Fibroblast of lung (primary cell): ENCODE measurements around the gene TDRD7. TPM values are rescaled to one million over a fixed set of nuclear protein-coding genes. Genes with fewer than 3 reads are reported as not detected.

Experiments
- DNase-seq, 2 donors: peaks; one replicate each; pipeline versions ENCODE4 v3.0.0 to v3.0.0-alpha.2; 2010; ENCODE audit warnings: low read depth in 2 of 2
- H2AFZ ChIP-seq: 2 replicates; pipeline ENCODE4 v1.5.1; 2012; ENCODE audit warnings: low read length, control low read depth, inconsistent platforms
- H3K27ac ChIP-seq: 2 replicates; pipeline ENCODE4 v1.5.1; 2011; ENCODE audit warnings: low read length, control low read depth; ENCODE audit not compliant: insufficient read depth
- H3K27me3 ChIP-seq: 2 replicates; pipeline ENCODE4 v1.5.1; 2011; ENCODE audit warnings: mild to moderate bottlenecking, low read length; ENCODE audit not compliant: control insufficient read depth, insufficient read depth
- H3K36me3 ChIP-seq: 2 replicates; pipeline ENCODE4 v1.5.1; 2011; ENCODE audit warnings: low read length; ENCODE audit not compliant: control insufficient read depth, insufficient read depth
- H3K4me1 ChIP-seq: 2 replicates; pipeline ENCODE4 v1.5.1; 2011; ENCODE audit warnings: low read length; ENCODE audit not compliant: control insufficient read depth, insufficient read depth; ENCODE audit errors: extremely low read depth
- H3K4me2 ChIP-seq: 2 replicates; pipeline ENCODE4 v1.5.1; 2011; ENCODE audit warnings: low read length, control low read depth; ENCODE audit not compliant: insufficient read depth; ENCODE audit errors: extremely low read depth
- H3K4me3 ChIP-seq, 4 experiments: fragments of 200-600 bp in 1 of 4; sonication (generic) in 1 of 4; replicated peaks in 1 of 4; 2 replicates each; pipeline ENCODE4 v1.5.1; 2011 to 2016; ENCODE audit warnings: low read length in 4 of 4, low read depth in 3 of 4, mild to moderate bottlenecking in 3 of 4, control low read depth in 2 of 4, inconsistent platforms in 1 of 4, mixed read lengths in 1 of 4; ENCODE audit not compliant: insufficient read depth in 1 of 4; ENCODE audit errors: control extremely low read depth in 1 of 4
- H3K79me2 ChIP-seq: 2 replicates; pipeline ENCODE4 v1.5.1; 2012; ENCODE audit warnings: mild to moderate bottlenecking, low read length, inconsistent platforms; ENCODE audit not compliant: control insufficient read depth, insufficient read depth
- H3K9ac ChIP-seq: 2 replicates; pipeline ENCODE4 v1.5.1; 2011; ENCODE audit warnings: mild to moderate bottlenecking, low read length, control low read depth; ENCODE audit not compliant: insufficient read depth
- H3K9me3 ChIP-seq: 2 replicates; pipeline ENCODE4 v1.5.1; 2012; ENCODE audit warnings: low read depth, low read length; ENCODE audit not compliant: control insufficient read depth, insufficient read depth
- H4K20me1 ChIP-seq: 2 replicates; pipeline ENCODE4 v1.5.1; 2011; ENCODE audit warnings: low read length; ENCODE audit not compliant: control insufficient read depth, insufficient read depth; ENCODE audit errors: extremely low read depth
- CTCF ChIP-seq, 2 donors: IDR thresholded peaks in 1 of 2; conservative IDR thresholded peaks in 1 of 2; 1 replicate in 1 of 2; 2 replicates in 1 of 2; pipeline ENCODE4 v1.5.1; 2011 to 2012; ENCODE audit warnings: low read length in 2 of 2, control low read depth in 1 of 2, inconsistent platforms in 1 of 2, low read depth in 1 of 2, mild to moderate bottlenecking in 1 of 2
- EZH2 ChIP-seq: IDR thresholded peaks from 2 replicates; pipeline ENCODE4 v1.5.1; 2012; ENCODE audit warnings: low read length, control low read depth, mild to moderate bottlenecking; ENCODE audit errors: missing control alignments
- polyA plus RNA-seq, 2 donors: library from polyadenylated mRNA; depleted of rRNA in 1 of 2; stranded (reverse) in 1 of 2; unstranded in 1 of 2; fragments of >200 nt; gene quantifications; 2 replicates each; pipeline ENCODE4 v1.2.1, GENCODE V29; 2011 to 2012; ENCODE audit warnings: missing spikeins in 1 of 2
- total RNA-seq: library from RNA; depleted of rRNA; stranded (reverse); fragments of >200 nt; gene quantifications from 2 replicates; pipeline ENCODE4 v1.2.1, GENCODE V29; 2014

TDRD7 gene
- total and polyA plus RNA-seq, 2 donors (not counting 1 experiment from before 2014, with no cell fraction given): 9.8 to 14.7 TPM

- no peak overlapping the region for H3K4me2 ChIP-seq
- H3K4me3 ChIP-seq: no peak overlapping the region
- TF ChIP-seq EZH2 (no peak), CTCF (conservative IDR thresholded peaks at IDR 0.05 in 1 of 2, IDR thresholded peaks at IDR 0.05 in 1 of 2; ENCODE audit: low read depth in 1 of 2, low read length in 2 of 2) (no peak)
- no peaks in the 10 kb centered on the region for H3K36me3 ChIP-seq
- H3K9ac ChIP-seq: no peak overlapping the region
- H3K9me3 ChIP-seq: no peaks in the 10 kb centered on the region
- no peak overlapping the region for H3K27ac ChIP-seq
- no peaks in the 10 kb centered on the region for H3K79me2 ChIP-seq
- no peak for DNase-seq
- no peaks in the 10 kb centered on the region for H4K20me1 ChIP-seq
- no peaks in the 10 kb centered on the region for H3K4me1 ChIP-seq
- H2AFZ ChIP-seq: no peak overlapping the region
- H3K27me3 ChIP-seq: peaks cover 15% of the 10 kb centered on the region
Observed at GRCh38 chr9:97405551-97405950, 6.3 kb upstream of the TDRD7 start.

- Histone ChIP-seq H3K36me3 (no peaks in the 10 kb centered on the region), H3K4me2 (no peak overlapping the region), H3K27me3 (peaks cover 15% of the 10 kb centered on the region), H4K20me1 (no peaks in the 10 kb centered on the region), H3K4me3 (no peak overlapping the region), H3K79me2 (no peaks in the 10 kb centered on the region), H3K9ac (no peak overlapping the region), H3K27ac (no peak overlapping the region), H2AFZ (no peak overlapping the region), H3K9me3 (no peaks in the 10 kb centered on the region), H3K4me1 (no peaks in the 10 kb centered on the region)
- TF ChIP-seq EZH2: no peak
- no peak for TF ChIP-seq CTCF (conservative IDR thresholded peaks at IDR 0.05 in 1 of 2, IDR thresholded peaks at IDR 0.05 in 1 of 2; ENCODE audit: low read depth in 1 of 2, low read length in 2 of 2)
- DNase-seq: no peak
Observed at GRCh38 chr9:97406620-97407177, 5.2 kb upstream of the TDRD7 start.

GRCh38 chr9:97408562-97408961, 3.3 kb upstream of the TDRD7 start:
- Histone ChIP-seq H3K9ac (no peak overlapping the region), H3K4me1 (no peaks in the 10 kb centered on the region), H3K36me3 (no peaks in the 10 kb centered on the region), H2AFZ (no peak overlapping the region), H3K4me3 (no peak overlapping the region), H3K27me3 (peaks cover 15% of the 10 kb centered on the region), H3K9me3 (no peaks in the 10 kb centered on the region), H4K20me1 (no peaks in the 10 kb centered on the region), H3K79me2 (no peaks in the 10 kb centered on the region), H3K27ac (no peak overlapping the region), H3K4me2 (no peak overlapping the region)
- no peak for TF ChIP-seq CTCF (conservative IDR thresholded peaks at IDR 0.05 in 1 of 2, IDR thresholded peaks at IDR 0.05 in 1 of 2; ENCODE audit: low read depth in 1 of 2, low read length in 2 of 2)
- TF ChIP-seq EZH2: no peak
- DNase-seq: no peak
